Testis (tissue), 3 donors: ENCODE results near the gene LRRC1. TPM values are rescaled to one million over a fixed set of nuclear protein-coding genes. Genes with fewer than 3 reads are reported as not detected.

ENCODE experiments used
- DNase-seq: peaks from one replicate; pipeline ENCODE4 v3.0.0-alpha.2; 2019
- H3K27ac ChIP-seq, 2 donors: fragments of 200-600 bp; sonication (generic); one replicate each; pipeline ENCODE4 v1.5.1; 2019
- H3K27me3 ChIP-seq: fragments of 200-600 bp; sonication (generic); one replicate; pipeline ENCODE4 v1.5.1; 2019
- H3K36me3 ChIP-seq: fragments of 200-600 bp; sonication (generic); one replicate; pipeline ENCODE4 v1.5.1; 2017; ENCODE audit warnings: low read depth; ENCODE audit errors: missing control alignments
- H3K4me1 ChIP-seq: fragments of 200-600 bp; sonication (generic); one replicate; pipeline ENCODE4 v1.5.1; 2019
- H3K4me3 ChIP-seq, 2 donors: fragments of 200-600 bp; sonication (generic); one replicate each; pipeline ENCODE4 v1.5.1; 2017 to 2019
- H3K9me3 ChIP-seq: fragments of 200-600 bp; sonication (generic); one replicate; pipeline ENCODE4 v1.5.1; 2017
- CTCF ChIP-seq, 3 experiments: fragments of 450-650 bp in 2 of 3; fragments of 200-600 bp in 1 of 3; sonication (generic) in 1 of 3; IDR thresholded peaks; one replicate each; pipeline ENCODE4 v1.5.1; 2016 to 2019; ENCODE audit warnings: antibody characterized with exemption in 3 of 3, mild to moderate bottlenecking in 2 of 3, moderate library complexity in 1 of 3
- POLR2A ChIP-seq: fragments of 450-650 bp; IDR thresholded peaks from one replicate; pipeline ENCODE4 v1.6.1; 2017; ENCODE audit warnings: antibody characterized with exemption, mild to moderate bottlenecking, moderate library complexity
- WGBS, 2 donors: methylation state at CpG; one replicate each; pipeline ENCODE4 v1.1.5; 2018; 5-methylcytosine and 5-hydroxymethylcytosine counted together
- intact Hi-C: fragments of 100-400 bp; cut with DNase I; formaldehyde crosslinking; loops from one replicate; pipeline ENCODE4 v1.15.1; 2023; ENCODE audit warnings: low total_unique reads
- polyA plus RNA-seq: library from polyadenylated mRNA; stranded (reverse); fragments of 350-450 nt; fragmentation: Illumina TruSeq; extraction: RNeasy Lipid Tissue Mini Kit (QIAGEN cat#74804); gene quantifications from one replicate; pipeline ENCODE4 v1.2.3, GENCODE V29; 2014; ENCODE audit warnings: low read depth, low replicate concordance; ENCODE audit not compliant: insufficient read depth
- total RNA-seq, 2 donors: library from RNA; depleted of rRNA; stranded (reverse); fragments of >200 nt; gene quantifications; one replicate each; pipeline ENCODE4 v1.2.3, GENCODE V29; 2016

Gene LRRC1
- total and polyA plus RNA-seq, 3 donors from 2014 or later, result 29.5 to 36.5 (median 34.1) TPM

GRCh38 chr6:53761036-53761435 lies 33.8 kb upstream of the LRRC1 start:
- Histone ChIP-seq H3K27ac (no peak overlapping the region), H3K4me3 (no peak overlapping the region), H3K9me3 (no peaks in the 10 kb centered on the region), H3K4me1 (no peaks in the 10 kb centered on the region), H3K27me3 (no peaks in the 10 kb centered on the region), H3K36me3 (no peaks in the 10 kb centered on the region)
- intact Hi-C loops, result no loop called here
- TF ChIP-seq POLR2A (no peak), CTCF (IDR thresholded peaks at IDR 0.05) (no peak)
- 62 to 65% methylated on average over 1 of the region's 1 CpG for WGBS, 2 donors
- DNase-seq, result no peak

- Histone ChIP-seq H3K4me1 (no peaks in the 10 kb centered on the region), H3K27me3 (no peaks in the 10 kb centered on the region), H3K4me3 (no peak overlapping the region), H3K9me3 (no peaks in the 10 kb centered on the region), H3K36me3 (no peaks in the 10 kb centered on the region), H3K27ac (no peak overlapping the region)
- intact Hi-C loops, result no loop called here
- no peak for DNase-seq
- TF ChIP-seq POLR2A (no peak), CTCF (IDR thresholded peaks at IDR 0.05) (no peak)
- WGBS, 2 donors, result 95 to 96% methylated on average over 3 of the region's 3 CpGs
Measured at GRCh38 chr6:53765270-53765669, 29.5 kb upstream of the LRRC1 start.

GRCh38 chr6:53766930-53767329 lies 27.9 kb upstream of the LRRC1 start:
- intact Hi-C loops, result no loop called here
- TF ChIP-seq POLR2A (no peak), CTCF (IDR thresholded peaks at IDR 0.05) (no peak)
- no peak for DNase-seq
- Histone ChIP-seq H3K27ac (no peak overlapping the region), H3K4me1 (no peaks in the 10 kb centered on the region), H3K4me3 (no peak overlapping the region), H3K27me3 (no peaks in the 10 kb centered on the region), H3K36me3 (no peaks in the 10 kb centered on the region), H3K9me3 (no peaks in the 10 kb centered on the region)

GRCh38 chr6:53767941-53768340 lies 26.9 kb upstream of the LRRC1 start:
- no peaks in the 10 kb centered on the region for H3K4me1 ChIP-seq
- no peaks in the 10 kb centered on the region for H3K36me3 ChIP-seq
- intact Hi-C loops, result no loop called here
- H3K27ac ChIP-seq, result no peak overlapping the region
- H3K27me3 ChIP-seq, result no peaks in the 10 kb centered on the region
- no peak for DNase-seq
- TF ChIP-seq POLR2A (no peak), CTCF (IDR thresholded peaks at IDR 0.05) (no peak)
- no peaks in the 10 kb centered on the region for H3K9me3 ChIP-seq
- 72 to 87% methylated on average over 4 of the region's 4 CpGs for WGBS, 2 donors
- H3K4me3 ChIP-seq, result no peak overlapping the region

- intact Hi-C loops, result no loop called here
- DNase-seq, result no peak
- H3K27me3 ChIP-seq, result no peaks in the 10 kb centered on the region
- H3K4me1 ChIP-seq, result no peaks in the 10 kb centered on the region
- no peaks in the 10 kb centered on the region for H3K9me3 ChIP-seq
- 76 to 81% methylated on average over 2 of the region's 2 CpGs for WGBS, 2 donors
- no peaks in the 10 kb centered on the region for H3K36me3 ChIP-seq
- no peak overlapping the region for H3K27ac ChIP-seq
- H3K4me3 ChIP-seq, result no peak overlapping the region
- TF ChIP-seq CTCF (IDR thresholded peaks at IDR 0.05), result no peak
Measured at GRCh38 chr6:53768636-53769035, 26.2 kb upstream of the LRRC1 start.
